Panc1 (cell line): ENCODE results near the gene MAP3K4. TPM values are rescaled to one million over a fixed set of nuclear protein-coding genes. Genes with fewer than 3 reads are reported as not detected.
A peak's percentile ranks its signal among the peaks of the same experiment; 100 is the strongest.

Source experiments
- ATAC-seq: fragments of 200-7000 bp; cut with Tn5 transposase; 2 replicates; pipeline ENCODE4 v1.9.1; 2020; ENCODE audit warnings: mild to moderate bottlenecking, moderate library complexity
- BruUV-seq: library from RNA; stranded (reverse); fragments of 400-500 nt; replicated peaks from 2 replicates; lab custom pipeline; 2021; lab: Mats Ljungman, UMichigan
- CTCF ChIA-PET: fragments of 300-600 bp; sonication (Branson Sonifier 250); formaldehyde crosslinking; loops from one replicate; lab custom pipeline; 2022; ENCODE audit warnings: antibody characterized with exemption; lab: Charles Lee
- POLR2A ChIA-PET: fragments of 300-600 bp; sonication (Branson Sonifier 250); formaldehyde crosslinking; loops from one replicate; lab custom pipeline; 2022; ENCODE audit warnings: antibody characterized with exemption; lab: Charles Lee
- DNase-seq: peaks from one replicate; pipeline ENCODE4 v3.0.0-alpha.2; 2010; ENCODE audit warnings: low read depth, low spot score
- H3K27ac ChIP-seq: 2 replicates; pipeline ENCODE4 v1.5.1; 2011; ENCODE audit warnings: mild to moderate bottlenecking, low read length, inconsistent platforms
- H3K27me3 ChIP-seq: fragments of 200-500 bp; sonication (Bioruptor generic); 2 replicates; pipeline ENCODE4 v1.6.0; 2014; ENCODE audit warnings: low read length, inconsistent platforms; ENCODE audit not compliant: control insufficient read depth, insufficient read depth
- H3K36me3 ChIP-seq: fragments of 200-500 bp; sonication (Bioruptor generic); 2 replicates; pipeline ENCODE4 v1.5.1; 2014; ENCODE audit warnings: inconsistent platforms, mild to moderate bottlenecking, low read length, moderate library complexity; ENCODE audit not compliant: control insufficient read depth, insufficient read depth
- H3K4me1 ChIP-seq: 2 replicates; pipeline ENCODE4 v1.5.1; 2011; ENCODE audit warnings: inconsistent platforms, mild to moderate bottlenecking, low read length, moderate library complexity; ENCODE audit not compliant: control insufficient read depth, insufficient read depth
- H3K4me3 ChIP-seq, 2 experiments: 2 replicates each; pipeline ENCODE4 v1.5.1; 2011 to 2012; ENCODE audit warnings: low read depth in 2 of 2, low read length in 2 of 2, mild to moderate bottlenecking in 2 of 2, inconsistent platforms in 1 of 2, moderate library complexity in 1 of 2
- H3K9me3 ChIP-seq: fragments of 200-500 bp; sonication (Bioruptor generic); 2 replicates; pipeline ENCODE4 v1.5.1; 2014; ENCODE audit warnings: low read depth, mild to moderate bottlenecking, inconsistent platforms, low read length, moderate library complexity; ENCODE audit not compliant: control insufficient read depth, insufficient read depth
- POLR2AphosphoS5 ChIP-seq: IDR thresholded peaks from 2 replicates; pipeline ENCODE4 v1.6.1; 2012; ENCODE audit warnings: mild to moderate bottlenecking, low read depth, low read length, moderate library complexity
- SIN3A ChIP-seq: IDR thresholded peaks from 2 replicates; pipeline ENCODE4 v1.6.1; 2012; ENCODE audit warnings: low read depth, mild to moderate bottlenecking, low read length, moderate library complexity, borderline replicate concordance; ENCODE audit not compliant: insufficient read depth
- TCF7L2 ChIP-seq: IDR thresholded peaks from 2 replicates; pipeline ENCODE4 v1.6.1; 2011; ENCODE audit warnings: mild to moderate bottlenecking, low read depth, low read length, inconsistent platforms
- in situ Hi-C: cut with HindIII; loops from 2 replicates; pipeline ENCODE4 v1.10.0; 2016; ENCODE audit warnings: low sequenced_read_pairs, low pct_unique_long_range_greater_than_20kb
- intact Hi-C: fragments of 100-400 bp; cut with micrococcal nuclease; formaldehyde crosslinking; loops from one replicate; pipeline ENCODE4 v1.10.0; 2022; ENCODE audit not compliant: unreplicated experiment
- total RNA-seq: library from RNA; stranded (reverse); gene quantifications from one replicate; pipeline ENCODE4 v1.2.1, GENCODE V29; 2021; ENCODE audit not compliant: unreplicated experiment
- TF ChIP-seq, protein P1 (sequence below), 2 experiments: IDR thresholded peaks; 2 replicates each; pipeline ENCODE4 v1.6.1; 2011 to 2012; ENCODE audit warnings: low read depth in 2 of 2, control low read depth in 1 of 2, low read length in 1 of 2, mild to moderate bottlenecking in 1 of 2, moderate library complexity in 1 of 2; ENCODE audit not compliant: insufficient read depth in 1 of 2
- TF ChIP-seq, protein P2 (sequence below): fragments of 450-650 bp; IDR thresholded peaks from 2 replicates; pipeline ENCODE4 v1.5.1; 2017; ENCODE audit warnings: mild to moderate bottlenecking

Gene MAP3K4
- total RNA-seq, 1 experiment from 2014 or later, result 49.3 TPM

DNA sequence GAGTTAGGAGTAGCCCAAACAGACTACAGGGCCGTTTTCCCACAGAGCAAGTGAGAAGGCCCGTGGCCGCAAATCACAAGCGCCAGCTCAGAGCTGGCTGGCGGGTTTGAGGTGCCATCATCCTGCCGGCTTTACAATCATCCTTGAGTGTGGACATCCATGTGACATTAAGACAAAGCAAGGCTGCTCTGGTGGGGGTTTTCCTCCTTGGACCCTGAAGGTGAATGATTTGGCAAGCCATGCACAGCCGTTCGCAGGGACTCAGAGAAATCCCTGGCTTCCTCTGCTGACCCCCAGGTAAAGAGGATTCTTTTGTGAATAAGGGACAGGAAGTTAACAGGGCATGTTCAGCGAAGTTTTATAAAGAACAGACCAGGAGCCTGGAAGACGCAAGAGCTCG lies 145.1 kb downstream of the MAP3K4 start:
- intact Hi-C loops (no loop called here), in situ Hi-C loops (no loop called here)
- no peak overlapping the region for H3K27ac ChIP-seq
- ATAC-seq (no peak), DNase-seq (no peak)
- TF ChIP-seq, protein P1, sequence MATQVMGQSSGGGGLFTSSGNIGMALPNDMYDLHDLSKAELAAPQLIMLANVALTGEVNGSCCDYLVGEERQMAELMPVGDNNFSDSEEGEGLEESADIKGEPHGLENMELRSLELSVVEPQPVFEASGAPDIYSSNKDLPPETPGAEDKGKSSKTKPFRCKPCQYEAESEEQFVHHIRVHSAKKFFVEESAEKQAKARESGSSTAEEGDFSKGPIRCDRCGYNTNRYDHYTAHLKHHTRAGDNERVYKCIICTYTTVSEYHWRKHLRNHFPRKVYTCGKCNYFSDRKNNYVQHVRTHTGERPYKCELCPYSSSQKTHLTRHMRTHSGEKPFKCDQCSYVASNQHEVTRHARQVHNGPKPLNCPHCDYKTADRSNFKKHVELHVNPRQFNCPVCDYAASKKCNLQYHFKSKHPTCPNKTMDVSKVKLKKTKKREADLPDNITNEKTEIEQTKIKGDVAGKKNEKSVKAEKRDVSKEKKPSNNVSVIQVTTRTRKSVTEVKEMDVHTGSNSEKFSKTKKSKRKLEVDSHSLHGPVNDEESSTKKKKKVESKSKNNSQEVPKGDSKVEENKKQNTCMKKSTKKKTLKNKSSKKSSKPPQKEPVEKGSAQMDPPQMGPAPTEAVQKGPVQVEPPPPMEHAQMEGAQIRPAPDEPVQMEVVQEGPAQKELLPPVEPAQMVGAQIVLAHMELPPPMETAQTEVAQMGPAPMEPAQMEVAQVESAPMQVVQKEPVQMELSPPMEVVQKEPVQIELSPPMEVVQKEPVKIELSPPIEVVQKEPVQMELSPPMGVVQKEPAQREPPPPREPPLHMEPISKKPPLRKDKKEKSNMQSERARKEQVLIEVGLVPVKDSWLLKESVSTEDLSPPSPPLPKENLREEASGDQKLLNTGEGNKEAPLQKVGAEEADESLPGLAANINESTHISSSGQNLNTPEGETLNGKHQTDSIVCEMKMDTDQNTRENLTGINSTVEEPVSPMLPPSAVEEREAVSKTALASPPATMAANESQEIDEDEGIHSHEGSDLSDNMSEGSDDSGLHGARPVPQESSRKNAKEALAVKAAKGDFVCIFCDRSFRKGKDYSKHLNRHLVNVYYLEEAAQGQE (IDR thresholded peaks at IDR 0.05; ENCODE audit: insufficient read depth in 1 of 2, low read depth in 2 of 2, low read length in 1 of 2), result no peak
- TF ChIP-seq TCF7L2 (no peak), SIN3A (no peak), POLR2AphosphoS5 (no peak)
- TF ChIP-seq, protein P2, sequence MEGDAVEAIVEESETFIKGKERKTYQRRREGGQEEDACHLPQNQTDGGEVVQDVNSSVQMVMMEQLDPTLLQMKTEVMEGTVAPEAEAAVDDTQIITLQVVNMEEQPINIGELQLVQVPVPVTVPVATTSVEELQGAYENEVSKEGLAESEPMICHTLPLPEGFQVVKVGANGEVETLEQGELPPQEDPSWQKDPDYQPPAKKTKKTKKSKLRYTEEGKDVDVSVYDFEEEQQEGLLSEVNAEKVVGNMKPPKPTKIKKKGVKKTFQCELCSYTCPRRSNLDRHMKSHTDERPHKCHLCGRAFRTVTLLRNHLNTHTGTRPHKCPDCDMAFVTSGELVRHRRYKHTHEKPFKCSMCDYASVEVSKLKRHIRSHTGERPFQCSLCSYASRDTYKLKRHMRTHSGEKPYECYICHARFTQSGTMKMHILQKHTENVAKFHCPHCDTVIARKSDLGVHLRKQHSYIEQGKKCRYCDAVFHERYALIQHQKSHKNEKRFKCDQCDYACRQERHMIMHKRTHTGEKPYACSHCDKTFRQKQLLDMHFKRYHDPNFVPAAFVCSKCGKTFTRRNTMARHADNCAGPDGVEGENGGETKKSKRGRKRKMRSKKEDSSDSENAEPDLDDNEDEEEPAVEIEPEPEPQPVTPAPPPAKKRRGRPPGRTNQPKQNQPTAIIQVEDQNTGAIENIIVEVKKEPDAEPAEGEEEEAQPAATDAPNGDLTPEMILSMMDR, result no peak
- H3K36me3 ChIP-seq, result no peaks in the 10 kb centered on the region
- no peak overlapping the region for H3K4me3 ChIP-seq
- no TSS peak for BruUV-seq
- no peaks in the 10 kb centered on the region for H3K9me3 ChIP-seq
- ChIA-PET CTCF (no interaction called here), POLR2A (no interaction called here)
- no peaks in the 10 kb centered on the region for H3K4me1 ChIP-seq
- no peaks in the 10 kb centered on the region for H3K27me3 ChIP-seq

DNA sequence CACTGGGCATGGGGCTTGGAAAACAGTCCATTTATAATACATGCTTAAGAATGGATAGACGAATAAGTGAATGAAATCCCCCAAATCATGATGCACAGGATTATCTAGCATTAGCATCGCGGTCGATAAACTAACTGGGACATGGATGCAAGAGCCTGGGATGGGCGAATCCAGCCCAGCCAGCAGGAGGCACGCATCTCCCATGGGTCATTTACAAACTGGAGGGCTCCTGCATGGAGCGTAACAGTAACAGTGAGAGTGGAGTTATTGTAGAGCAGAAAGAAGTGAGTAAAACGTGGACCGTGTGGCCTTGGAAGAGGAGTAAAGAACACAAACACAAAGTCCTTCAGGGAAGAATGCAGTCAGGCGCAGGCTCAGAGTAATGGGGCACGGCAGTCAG lies 145.8 kb downstream of the MAP3K4 start:
- POLR2A ChIA-PET, result no interaction called here
- intact Hi-C loops (no loop called here), in situ Hi-C loops (no loop called here)
- no peak overlapping the region for H3K4me3 ChIP-seq
- no TSS peak for BruUV-seq
- no peaks in the 10 kb centered on the region for H3K36me3 ChIP-seq
- H3K27ac ChIP-seq, result no peak overlapping the region
- no peaks in the 10 kb centered on the region for H3K9me3 ChIP-seq
- TF ChIP-seq SIN3A (no peak), POLR2AphosphoS5 (0 out of 2 replicates have a peak, but pooled peaks have one; percentile 26)
- no peak for DNase-seq
- CTCF ChIA-PET, result no interaction called here
- no peak for ATAC-seq
- no peaks in the 10 kb centered on the region for H3K4me1 ChIP-seq
- no peaks in the 10 kb centered on the region for H3K27me3 ChIP-seq

DNA sequence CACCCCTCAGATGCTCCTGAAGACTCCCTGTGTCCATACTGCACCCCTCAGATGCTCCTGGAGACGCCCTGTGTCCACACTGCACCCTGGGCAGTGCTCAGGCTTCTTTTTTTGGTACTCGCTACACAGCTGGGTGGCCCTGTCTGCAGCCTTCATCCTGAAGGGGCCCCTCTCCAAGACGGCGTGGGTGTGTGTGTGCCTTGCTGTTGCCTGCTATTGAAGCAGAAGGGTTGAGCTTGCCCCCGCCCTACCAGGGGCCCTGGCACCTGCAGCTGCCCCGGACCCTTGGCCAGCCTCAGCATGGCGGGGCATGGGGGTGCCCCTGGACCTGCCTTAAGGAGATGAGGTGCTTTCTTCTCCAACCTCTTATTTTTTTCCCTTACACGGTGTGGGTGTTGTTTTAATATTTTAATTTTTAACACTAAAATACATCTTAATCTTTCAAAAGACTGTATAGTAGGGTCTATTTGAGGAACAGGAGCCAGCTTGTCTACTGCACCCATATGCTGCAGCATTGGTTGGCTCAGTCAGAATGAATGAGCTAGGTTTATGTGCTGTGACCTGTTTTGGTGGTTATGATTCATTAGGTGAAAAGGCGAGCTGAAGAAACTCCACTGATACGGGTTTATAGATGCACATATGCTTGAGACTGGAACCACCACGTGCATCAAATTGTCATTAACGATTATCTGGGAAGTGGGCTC lies 146.4 kb downstream of the MAP3K4 start:
- TF ChIP-seq SIN3A (no peak), TCF7L2 (no peak), POLR2AphosphoS5 (no peak)
- TF ChIP-seq, protein P2, result no peak
- TF ChIP-seq, protein P1 (IDR thresholded peaks at IDR 0.05; ENCODE audit: insufficient read depth in 1 of 2, low read depth in 2 of 2, low read length in 1 of 2), result no peak
- no peaks in the 10 kb centered on the region for H3K4me1 ChIP-seq
- DNase-seq (no peak), ATAC-seq (no peak)
- in situ Hi-C loops, result no loop called here
- ChIA-PET POLR2A (no interaction called here), CTCF (no interaction called here)
- H3K27ac ChIP-seq, result no peak overlapping the region
- intact Hi-C loops, result no loop called here
- no TSS peak for BruUV-seq
- H3K9me3 ChIP-seq, result no peaks in the 10 kb centered on the region
- H3K36me3 ChIP-seq, result no peaks in the 10 kb centered on the region
- H3K4me3 ChIP-seq, result no peak overlapping the region
- H3K27me3 ChIP-seq, result no peaks in the 10 kb centered on the region
